H1 (cell line): ENCODE measurements around the gene UMOD. TPM values are rescaled to one million over a fixed set of nuclear protein-coding genes. Genes with fewer than 3 reads are reported as not detected.

ENCODE experiments used
- CTCF ChIA-PET: fragments of 300-600 bp; sonication (Branson Sonifier 250); formaldehyde crosslinking; loops from one replicate; lab custom pipeline; 2021; ENCODE audit not compliant: partially characterized antibody; lab: Charles Lee
- POLR2A ChIA-PET: fragments of 300-600 bp; sonication (Branson Sonifier 250); formaldehyde crosslinking; loops from one replicate; lab custom pipeline; 2021; ENCODE audit warnings: inconsistent platforms; ENCODE audit not compliant: partially characterized antibody; lab: Charles Lee
- DNase-seq, 2 experiments: peaks; one replicate each; pipeline versions ENCODE4 v3.0.0 to v3.0.0-alpha.2; 2010 to 2022; ENCODE audit warnings: low spot score in 2 of 2, low read depth in 1 of 2, mixed read lengths in 1 of 2
- FAIRE-seq: peaks from 2 replicates; lab custom pipeline; 2011; peaks lifted over from hg19 to GRCh38; lab: Jason Lieb, UNC
- H2AFZ ChIP-seq: 2 replicates; pipeline ENCODE4 v1.8.1; 2012; ENCODE audit warnings: low read length, inconsistent platforms
- H2AK5ac ChIP-seq: 2 replicates; pipeline ENCODE4 v1.6.1; 2013; ENCODE audit warnings: low read depth, low read length
- H2BK120ac ChIP-seq: replicated peaks from 2 replicates; pipeline ENCODE3; 2013; ENCODE audit warnings: low read depth, low read length, inconsistent platforms
- H2BK12ac ChIP-seq: 2 replicates; pipeline ENCODE4 v1.6.1; 2013; ENCODE audit warnings: low read depth, low read length
- H2BK15ac ChIP-seq: 2 replicates; pipeline ENCODE4 v1.6.1; 2013; ENCODE audit warnings: low read length
- H2BK20ac ChIP-seq: 2 replicates; pipeline ENCODE4 v1.6.1; 2013; ENCODE audit warnings: low read length
- H2BK5ac ChIP-seq: 2 replicates; pipeline ENCODE4 v1.6.1; 2013; ENCODE audit warnings: low read depth, low read length
- H3K14ac ChIP-seq: 2 replicates; pipeline ENCODE4 v1.6.1; 2013; ENCODE audit warnings: inconsistent platforms; ENCODE audit not compliant: insufficient read length
- H3K18ac ChIP-seq: 2 replicates; pipeline ENCODE4 v1.6.1; 2013; ENCODE audit warnings: low read length; ENCODE audit errors: extremely low read depth
- H3K23ac ChIP-seq: 2 replicates; pipeline ENCODE4 v1.6.1; 2013; ENCODE audit warnings: inconsistent platforms; ENCODE audit not compliant: insufficient read length
- H3K23me2 ChIP-seq: 2 replicates; pipeline ENCODE4 v1.6.1; 2013; ENCODE audit warnings: low read depth, low read length
- H3K27ac ChIP-seq: 2 replicates; pipeline ENCODE4 v1.6.1; 2011; ENCODE audit warnings: low read depth, low read length, inconsistent platforms
- H3K27me3 ChIP-seq, 4 experiments: replicated peaks in 1 of 4; 1 replicate in 1 of 4; 2 replicates in 3 of 4; pipeline versions ENCODE4 v1.6.1 to v1.8.1; 2011 to 2013; ENCODE audit warnings: low read length in 3 of 4, mild to moderate bottlenecking in 3 of 4, inconsistent platforms in 2 of 4, mixed read lengths in 2 of 4, moderate library complexity in 1 of 4; ENCODE audit not compliant: control insufficient read depth in 3 of 4, insufficient read depth in 3 of 4; ENCODE audit errors: extremely low read depth in 1 of 4
- H3K36me3 ChIP-seq, 4 experiments: 2 replicates each; pipeline versions ENCODE4 v1.6.1 to v1.8.1; 2011 to 2013; ENCODE audit warnings: mild to moderate bottlenecking in 4 of 4, low read length in 3 of 4, moderate library complexity in 2 of 4, control low read depth in 1 of 4, inconsistent platforms in 1 of 4; ENCODE audit not compliant: insufficient read depth in 4 of 4, control insufficient read depth in 2 of 4
- H3K4ac ChIP-seq: replicated peaks from 2 replicates; pipeline ENCODE3; 2013; ENCODE audit warnings: low read length, low read depth, mixed read lengths, inconsistent platforms; ENCODE audit not compliant: insufficient read length
- H3K4me1 ChIP-seq, 4 experiments: replicated peaks in 1 of 4; 1 replicate in 1 of 4; 2 replicates in 3 of 4; pipeline versions ENCODE4 v1.6.1 to v1.8.1; 2011 to 2013; ENCODE audit warnings: low read length in 3 of 4, inconsistent platforms in 2 of 4, mixed read lengths in 1 of 4; ENCODE audit not compliant: insufficient read depth in 4 of 4, control insufficient read depth in 3 of 4
- H3K4me2 ChIP-seq, 2 experiments: 2 replicates each; pipeline versions ENCODE4 v1.6.1 to v1.8.1; 2011 to 2013; ENCODE audit warnings: low read depth in 2 of 2, low read length in 2 of 2, control low read depth in 1 of 2, inconsistent platforms in 1 of 2, mild to moderate bottlenecking in 1 of 2; ENCODE audit not compliant: insufficient read depth in 1 of 2
- H3K4me3 ChIP-seq, 4 experiments: fragments of 200-600, 300-600 bp in 1 of 4; sonication (generic), shearing (Covaris generic), sonication (Bioruptor Twin) in 1 of 4; 2 replicates each; pipeline versions ENCODE4 v1.5.1 to v1.8.1; 2011 to 2016; ENCODE audit warnings: low read length in 4 of 4, low read depth in 3 of 4, control low read depth in 2 of 4, inconsistent platforms in 2 of 4, mild to moderate bottlenecking in 2 of 4, mixed read lengths in 1 of 4, moderate library complexity in 1 of 4; ENCODE audit not compliant: insufficient read depth in 2 of 4; ENCODE audit errors: extremely low read depth in 1 of 4
- H3K56ac ChIP-seq: replicated peaks from 2 replicates; pipeline ENCODE3; 2013; ENCODE audit warnings: low read depth, mild to moderate bottlenecking, mixed read lengths, low read length, inconsistent platforms; ENCODE audit not compliant: insufficient read length
- H3K79me1 ChIP-seq: 2 replicates; pipeline ENCODE4 v1.6.1; 2013; ENCODE audit warnings: low read depth, low read length, control low read depth
- H3K79me2 ChIP-seq, 2 experiments: 2 replicates each; pipeline versions ENCODE4 v1.6.1 to v1.8.1; 2012 to 2013; ENCODE audit warnings: low read length in 2 of 2, mild to moderate bottlenecking in 2 of 2, inconsistent platforms in 1 of 2; ENCODE audit not compliant: insufficient read depth in 2 of 2, control insufficient read depth in 1 of 2
- H3K9ac ChIP-seq, 4 experiments: replicated peaks in 1 of 4; 1 replicate in 1 of 4; 2 replicates in 3 of 4; pipeline versions ENCODE4 v1.6.1 to v1.8.1; 2011 to 2013; ENCODE audit warnings: low read depth in 3 of 4, low read length in 3 of 4, control low read depth in 2 of 4, mild to moderate bottlenecking in 2 of 4, moderate library complexity in 2 of 4, inconsistent platforms in 1 of 4; ENCODE audit errors: extremely low read depth in 1 of 4
- H3K9me3 ChIP-seq, 2 experiments: 2 replicates each; pipeline versions ENCODE4 v1.6.1 to v1.8.1; 2012 to 2013; ENCODE audit warnings: mild to moderate bottlenecking in 2 of 2, moderate library complexity in 2 of 2, control low read depth in 1 of 2, inconsistent platforms in 1 of 2, low read depth in 1 of 2, low read length in 1 of 2, mixed read lengths in 1 of 2; ENCODE audit not compliant: insufficient read depth in 2 of 2
- H4K20me1 ChIP-seq, 2 experiments: replicated peaks in 1 of 2; 2 replicates each; pipeline versions ENCODE3 to v1.8.1; 2011 to 2013; ENCODE audit warnings: inconsistent platforms in 2 of 2, low read length in 2 of 2, mild to moderate bottlenecking in 1 of 2; ENCODE audit not compliant: insufficient read depth in 2 of 2, control insufficient read depth in 1 of 2
- H4K5ac ChIP-seq: 2 replicates; pipeline ENCODE4 v1.6.1; 2013; ENCODE audit warnings: low read length, low read depth, mixed read lengths, inconsistent platforms; ENCODE audit not compliant: insufficient read length
- H4K8ac ChIP-seq: 2 replicates; pipeline ENCODE4 v1.8.0; 2013; ENCODE audit warnings: mild to moderate bottlenecking, moderate library complexity, low read length, inconsistent platforms; ENCODE audit not compliant: insufficient read depth; ENCODE audit errors: extremely low read depth
- H4K91ac ChIP-seq: replicated peaks from 2 replicates; pipeline ENCODE3; 2013; ENCODE audit warnings: low read length, mixed read lengths, inconsistent platforms; ENCODE audit not compliant: insufficient read length
- SP2 ChIP-seq: IDR thresholded peaks from 2 replicates; pipeline ENCODE4 v1.6.1; 2012; ENCODE audit warnings: mild to moderate bottlenecking, low read length, inconsistent platforms
- ZNF274 ChIP-seq: IDR thresholded peaks from 2 replicates; pipeline ENCODE4 v1.7.0; 2012; ENCODE audit warnings: low read length, borderline replicate concordance; ENCODE audit errors: extremely low read depth
- WGBS, 2 experiments: shearing (Covaris generic) in 1 of 2; methylation state at CpG; one replicate each; pipeline versions ENCODE4 v1.1.6 to v1.1.7; 2013 to 2015; ENCODE audit warnings: low lambda C conversion rate in 2 of 2, mixed read lengths in 2 of 2, inconsistent platforms in 1 of 2, low coverage in 1 of 2, missing lambda C conversion rate in 1 of 2; ENCODE audit not compliant: insufficient replicate concordance in 2 of 2, insufficient coverage in 1 of 2, insufficient read length in 1 of 2; ENCODE audit errors: extremely low coverage in 1 of 2, missing lambda C conversion rate in 1 of 2; 5-methylcytosine and 5-hydroxymethylcytosine counted together
- polyA plus RNA-seq, 7 experiments: library from polyadenylated mRNA; depleted of rRNA in 3 of 7; stranded (reverse) in 5 of 7; unstranded in 2 of 7; fragments of >200 nt in 5 of 7; fragments of 200-250 nt in 2 of 7; gene quantifications; 1 replicate in 5 of 7; 2 replicates in 1 of 7; 4 replicates in 1 of 7; pipeline versions ENCODE4 v1.2.1 to v1.2.3, GENCODE V29; 2011 to 2013; ENCODE audit warnings: missing spikeins in 2 of 7, mixed read lengths in 2 of 7
- total RNA-seq: library from RNA; stranded (reverse); fragmentation: NEBNext Ultra II Directional; extraction: Animal tissue kit (Norgen Biotek cat#: 25700); gene quantifications from 2 replicates; pipeline ENCODE4 v1.2.1, GENCODE V29; 2021

Gene UMOD
- total and polyA plus RNA-seq, 2 of the 8 experiments (the other 6 are each of a cell fraction or from before 2014, with no cell fraction given) = not detected

DNA sequence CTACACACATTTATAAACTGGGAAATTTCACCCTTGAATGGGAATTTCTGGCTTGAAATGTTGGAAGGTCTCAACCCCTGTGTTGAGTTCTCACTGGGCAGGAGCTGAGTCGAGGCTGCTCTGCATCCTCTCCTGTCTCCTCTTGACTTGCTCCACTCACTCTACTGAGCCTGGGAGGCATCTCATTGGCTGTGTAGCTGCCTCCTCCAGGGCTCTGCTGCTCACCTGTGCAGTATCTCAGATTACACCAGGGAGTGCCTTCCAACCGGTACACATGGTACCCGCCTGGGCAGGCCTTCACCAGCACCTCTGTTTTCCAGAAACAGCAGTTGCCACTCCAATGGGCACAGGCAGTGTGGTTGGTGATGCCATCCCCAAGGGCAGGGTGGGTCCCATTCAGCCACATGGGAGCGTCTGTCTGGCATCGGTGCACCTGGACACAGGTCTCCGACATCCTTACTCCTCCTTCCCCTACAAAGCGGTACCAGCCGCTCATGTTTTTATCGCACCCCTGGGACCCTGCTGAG lies 28.9 kb downstream of the UMOD start:
- Histone ChIP-seq H3K4me2 (no peak overlapping the region), H3K27me3 (no peaks in the 10 kb centered on the region), H3K18ac (no peak overlapping the region), H3K36me3 (no peaks in the 10 kb centered on the region), H3K4me1 (no peaks in the 10 kb centered on the region), H3K23ac (no peak overlapping the region), H2AK5ac (no peak overlapping the region), H2BK20ac (no peak overlapping the region), H3K9ac (no peak overlapping the region), H3K14ac (no peak overlapping the region), H3K9me3 (no peaks in the 10 kb centered on the region), H3K4ac (no peak overlapping the region), H2BK15ac (no peak overlapping the region), H3K27ac (no peak overlapping the region), H2BK5ac (no peak overlapping the region), H2AFZ (no peak overlapping the region; the same call in 1 of the 2 replicates), H4K8ac (no peak overlapping the region), H3K4me3 (no peak overlapping the region), H3K56ac (no peak overlapping the region), H3K79me1 (no peaks in the 10 kb centered on the region), H4K20me1 (no peaks in the 10 kb centered on the region), H4K5ac (no peak overlapping the region), H3K23me2 (no peaks in the 10 kb centered on the region; the same call in 1 of the 2 replicates), H3K79me2 (no peaks in the 10 kb centered on the region), H2BK120ac (no peak overlapping the region), H2BK12ac (no peak overlapping the region), H4K91ac (no peak overlapping the region)
- CTCF ChIA-PET = interaction anchor here (0.9 to 1.4 kb wide), 6 partner anchors 15 to 416 kb away, joined by 3 to 7 read pairs (median 4); no protein-coding TSS in a partner anchor
- no peak for FAIRE-seq
- 87% methylated on average over 9 of the region's 9 CpGs; no CpG with 5 or more reads in 1 of the 2 experiments for WGBS, 2 experiments
- DNase-seq = no peak
- POLR2A ChIA-PET = interaction anchor here (1.1 kb wide), 1 partner anchor 10 kb away, joined by 3 read pairs; no protein-coding TSS in a partner anchor
- no peak for TF ChIP-seq ZNF274
- no peak for TF ChIP-seq SP2
